ENCODE measurements around the gene ABLIM1.

Gene ABLIM1

DNA sequence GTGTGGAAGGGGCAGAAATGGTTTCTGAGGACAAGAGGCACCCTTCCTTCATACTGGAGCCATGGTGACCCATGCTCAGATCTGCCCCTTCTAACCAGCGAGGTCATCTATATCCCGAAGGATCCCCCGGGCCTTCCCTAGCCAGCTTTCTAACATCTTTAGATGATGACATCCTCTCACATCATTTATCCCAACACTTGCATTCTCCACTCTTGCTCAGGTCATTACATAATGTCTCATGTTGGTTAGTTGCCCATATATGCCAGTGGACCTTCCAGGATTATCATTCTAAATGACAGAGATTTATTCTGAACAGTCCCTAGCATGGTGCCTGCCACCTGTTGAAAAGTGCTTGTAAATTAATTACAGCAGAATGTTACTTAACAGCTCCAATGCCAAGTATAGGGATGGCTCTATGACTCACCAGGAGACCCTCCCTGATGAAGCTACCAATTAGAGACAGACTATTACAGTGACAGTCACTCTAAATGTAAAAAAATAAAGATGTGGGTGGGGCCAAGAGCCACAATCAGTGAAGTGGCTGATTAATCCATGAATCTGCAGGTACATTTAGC lies 22.6 kb upstream of the ABLIM1 start:
- no peak for DNase-seq (ENCODE audit: low spot score)

DNA sequence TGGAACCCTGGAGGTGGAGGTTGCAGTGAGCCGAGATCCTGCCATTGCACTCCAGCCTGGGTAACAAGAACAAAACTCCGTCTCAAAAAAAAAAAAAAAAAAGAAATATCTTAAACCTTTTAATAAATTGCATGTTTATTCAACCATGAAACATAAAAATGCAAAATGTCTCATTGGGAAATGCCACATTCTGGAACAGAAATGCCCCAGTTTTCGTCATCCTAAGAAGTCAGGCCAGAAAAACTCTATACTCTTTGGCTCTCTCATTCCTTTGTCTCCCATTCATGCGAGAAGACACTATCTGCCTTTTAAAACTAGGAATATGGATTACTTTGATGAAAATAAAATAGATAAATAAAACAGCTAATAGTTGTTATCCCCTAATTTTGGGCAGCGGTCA lies 21.5 kb upstream of the ABLIM1 start:
- DNase-seq (ENCODE audit: low spot score), result no peak

DNA sequence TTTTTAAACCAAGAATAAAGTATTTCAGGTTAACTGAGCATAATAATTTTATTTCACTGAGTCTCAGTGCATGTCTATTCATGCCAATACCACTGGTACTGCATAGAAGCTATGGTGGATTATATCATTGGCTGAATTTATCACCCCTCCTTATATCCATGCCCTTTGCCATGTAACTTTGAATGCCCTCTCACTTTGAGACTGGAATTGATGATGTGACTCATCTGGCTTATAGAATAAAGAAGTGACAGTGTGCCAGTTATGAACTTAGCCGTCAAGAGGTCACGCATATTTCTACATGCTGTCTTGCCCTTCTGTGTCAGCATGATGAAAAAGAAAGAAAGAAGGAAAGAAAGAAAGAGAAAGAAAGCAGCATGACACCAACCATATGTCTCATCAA lies 20.7 kb upstream of the ABLIM1 start:
- no peak for DNase-seq (ENCODE audit: low spot score)

DNA sequence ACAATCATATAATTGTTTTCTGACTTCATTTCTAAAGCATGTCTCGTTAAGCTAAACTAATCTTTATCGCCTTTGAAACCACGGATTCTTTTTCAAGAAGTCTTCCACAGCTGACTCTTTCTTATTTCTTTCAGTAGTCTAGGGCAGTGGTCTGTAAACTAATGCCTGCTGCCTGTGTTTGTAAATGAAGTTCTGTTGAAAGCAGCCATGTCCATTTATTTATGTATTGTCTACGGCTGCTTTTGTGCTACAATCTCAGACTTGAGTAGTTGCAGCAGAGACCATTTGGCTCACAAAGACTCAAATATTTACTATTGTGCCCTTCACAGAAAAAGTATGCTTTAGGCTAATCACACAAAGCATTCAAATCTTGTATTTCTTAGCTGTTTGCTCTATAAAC lies 20.3 kb upstream of the ABLIM1 start:
- DNase-seq (ENCODE audit: low spot score), result no peak

DNA sequence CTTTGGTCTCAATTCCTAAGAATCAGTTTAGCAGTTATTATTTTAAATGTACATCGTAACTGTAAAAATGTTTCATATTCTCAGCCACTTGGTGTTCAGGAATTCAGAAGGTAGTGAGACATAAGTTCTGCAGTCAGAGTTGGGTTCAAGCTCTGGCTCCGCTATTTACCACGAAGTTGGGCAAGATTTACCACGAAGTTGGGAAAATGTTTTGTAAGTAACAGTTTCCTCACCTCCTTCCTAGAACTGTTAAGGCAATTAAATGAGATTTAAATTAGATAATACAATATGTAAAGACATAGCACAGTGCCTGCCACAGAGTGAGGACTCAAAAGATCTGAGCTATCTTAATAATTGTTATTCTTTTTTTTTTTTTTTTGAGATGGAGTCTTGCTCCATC lies 16.3 kb upstream of the ABLIM1 start:
- DNase-seq (ENCODE audit: low spot score), result no peak

DNA sequence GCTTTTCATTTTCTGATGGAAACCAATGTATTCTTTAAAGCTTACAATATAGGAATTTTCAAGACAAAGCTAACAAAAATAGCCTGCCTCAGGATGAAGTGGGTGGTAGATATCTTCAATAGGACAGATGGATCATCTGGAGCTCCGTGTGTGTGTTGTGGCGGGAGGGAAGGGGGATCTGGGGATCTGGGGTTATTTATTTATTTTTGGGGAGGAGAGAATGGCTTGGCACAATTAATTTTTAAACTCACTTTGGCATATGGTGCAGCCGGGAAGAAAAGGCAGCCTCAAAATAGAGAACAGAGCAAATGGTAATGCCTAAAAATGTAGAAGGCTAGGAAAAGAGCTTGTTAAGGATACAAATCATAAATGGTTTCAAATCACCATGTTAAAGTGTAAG lies 11.6 kb upstream of the ABLIM1 start:
- no peak for DNase-seq (ENCODE audit: low spot score)

DNA sequence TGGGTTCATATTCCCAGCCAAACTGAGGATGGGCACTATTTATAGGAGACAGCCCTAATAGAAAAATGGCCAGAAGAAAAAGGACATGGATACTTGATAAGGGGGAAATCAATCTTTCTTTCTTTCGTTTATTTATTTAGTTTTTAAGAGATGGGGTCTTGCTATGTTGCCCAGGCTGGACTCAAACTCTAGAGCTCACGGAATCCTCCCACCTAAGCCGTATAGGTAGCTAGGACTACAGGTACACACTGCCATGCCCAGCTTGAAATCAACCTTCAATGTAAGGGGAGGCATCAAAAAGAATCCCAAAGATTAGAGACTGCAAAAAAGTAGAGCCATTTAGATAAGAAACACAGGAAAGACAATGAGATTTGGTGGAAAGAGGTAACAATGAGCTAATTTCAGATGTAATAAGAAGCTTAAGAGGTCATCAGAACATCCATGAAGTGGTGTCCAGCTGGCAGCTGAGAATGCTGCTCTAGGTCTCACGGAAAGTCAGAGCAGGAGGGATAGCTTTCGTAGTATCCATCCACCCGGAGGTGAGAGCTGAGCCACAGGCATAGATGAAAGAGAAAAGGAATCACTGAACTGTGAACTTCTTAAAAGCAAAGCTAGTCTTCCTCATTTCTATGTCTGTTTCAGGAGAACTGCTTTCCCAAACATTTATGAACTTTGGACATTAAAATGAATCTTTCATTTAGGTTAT lies 10.5 kb upstream of the ABLIM1 start:
- no peak for DNase-seq (ENCODE audit: low spot score)

DNA sequence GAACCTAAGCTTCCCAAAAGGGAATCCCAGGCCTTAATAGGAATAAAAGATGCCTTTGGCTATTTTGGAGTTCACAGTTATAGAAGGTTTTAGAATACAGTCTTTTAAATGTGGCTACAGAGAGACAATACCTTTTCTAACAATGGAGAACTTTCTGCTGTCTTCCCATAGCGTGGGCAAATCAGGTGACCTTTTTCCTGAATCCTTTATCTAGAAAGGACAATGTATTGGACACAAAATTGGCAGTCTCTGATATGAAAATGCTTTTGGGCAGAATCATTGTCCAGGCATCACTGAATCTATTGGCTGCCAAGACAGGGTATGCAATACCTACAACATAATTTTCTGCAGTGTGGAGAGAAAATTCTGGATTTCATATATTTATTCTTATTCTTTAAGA lies 7.8 kb upstream of the ABLIM1 start:
- no peak for DNase-seq (ENCODE audit: low spot score)

DNA sequence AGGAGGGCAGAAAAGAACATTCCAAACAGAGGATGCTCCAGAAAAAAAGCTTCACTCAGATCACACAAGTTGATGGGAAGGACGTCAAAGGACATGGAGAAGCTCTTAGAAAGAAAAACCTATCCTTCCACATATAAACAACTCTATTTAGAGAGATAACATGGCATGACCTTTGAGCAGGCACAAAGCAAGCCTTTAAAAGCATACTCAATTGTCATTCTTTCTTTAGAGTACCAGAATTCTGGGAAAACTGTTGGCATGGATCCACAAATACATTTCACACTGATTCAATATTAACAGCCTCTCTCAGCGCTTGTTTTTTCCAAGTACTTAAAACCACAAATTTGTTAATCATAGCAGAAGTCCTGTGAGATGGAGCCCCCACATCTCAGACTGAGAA lies 7.3 kb upstream of the ABLIM1 start:
- no peak for DNase-seq (ENCODE audit: low spot score)

DNA sequence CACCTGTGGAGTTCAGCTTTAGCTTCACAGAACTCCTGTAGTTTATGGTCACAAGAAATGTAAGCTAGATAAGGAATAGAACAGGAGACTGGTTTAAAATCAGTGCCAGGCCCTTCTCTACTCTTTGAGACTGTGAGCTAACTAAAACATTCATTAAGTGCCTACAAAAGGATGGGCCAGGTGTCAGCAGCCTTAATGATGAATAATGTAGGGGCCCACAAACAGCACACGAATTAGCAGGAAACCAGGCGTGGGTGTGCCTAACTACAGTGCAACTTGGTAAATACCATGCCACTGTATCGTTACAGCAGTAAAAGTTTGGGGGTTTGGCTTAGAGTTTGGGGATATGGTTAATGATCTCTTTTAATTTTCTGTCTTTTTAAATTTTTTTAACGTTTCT lies 6.1 kb upstream of the ABLIM1 start:
- DNase-seq (ENCODE audit: low spot score), result no peak

DNA sequence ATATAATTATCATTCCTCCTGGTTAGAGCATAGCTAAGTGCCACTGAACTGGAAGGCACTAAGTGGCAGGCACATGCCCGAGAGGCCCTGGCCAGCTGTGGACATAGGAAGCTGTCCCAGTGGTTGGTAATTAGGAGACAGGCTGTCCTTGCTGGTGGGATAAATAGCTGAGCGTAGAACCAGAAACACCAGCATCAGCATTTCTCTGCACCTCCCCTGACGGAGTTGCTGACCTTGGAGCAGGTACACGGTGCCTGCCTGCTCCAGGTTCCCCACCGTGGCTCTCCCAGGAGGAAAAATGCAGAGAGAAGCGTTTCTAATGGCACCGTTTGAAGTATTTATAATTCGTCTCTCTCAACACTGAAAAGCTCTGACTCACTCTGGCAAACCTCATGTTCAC lies 5.6 kb upstream of the ABLIM1 start:
- DNase-seq (ENCODE audit: low spot score), result no peak

DNA sequence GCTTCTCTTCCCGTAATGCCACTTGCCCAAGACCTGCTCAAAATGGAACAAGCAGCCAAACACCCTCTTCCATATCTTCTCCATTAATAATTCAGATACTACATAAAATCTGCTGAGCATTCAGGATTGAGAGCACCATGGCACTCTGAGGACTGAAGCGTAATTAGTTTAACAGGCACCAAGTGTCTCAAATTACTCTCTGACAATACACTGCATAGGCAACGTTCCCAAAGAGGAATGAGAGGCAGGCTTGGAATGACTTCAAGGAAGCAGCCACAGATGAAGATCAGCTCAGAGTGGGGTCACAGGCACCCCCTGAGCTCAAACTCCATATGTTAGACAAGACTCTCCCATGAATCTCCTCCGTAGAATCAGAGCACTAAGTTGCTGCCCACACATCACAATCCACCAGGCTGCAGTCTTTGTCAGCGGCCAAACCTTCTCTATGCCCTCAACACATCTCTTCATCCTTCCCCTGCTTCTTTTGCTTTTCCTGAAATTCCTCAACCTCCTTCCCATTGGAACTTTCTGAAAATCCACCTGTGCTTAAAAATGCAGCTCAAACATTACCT lies 4.7 kb upstream of the ABLIM1 start:
- no peak for DNase-seq (ENCODE audit: low spot score)

DNA sequence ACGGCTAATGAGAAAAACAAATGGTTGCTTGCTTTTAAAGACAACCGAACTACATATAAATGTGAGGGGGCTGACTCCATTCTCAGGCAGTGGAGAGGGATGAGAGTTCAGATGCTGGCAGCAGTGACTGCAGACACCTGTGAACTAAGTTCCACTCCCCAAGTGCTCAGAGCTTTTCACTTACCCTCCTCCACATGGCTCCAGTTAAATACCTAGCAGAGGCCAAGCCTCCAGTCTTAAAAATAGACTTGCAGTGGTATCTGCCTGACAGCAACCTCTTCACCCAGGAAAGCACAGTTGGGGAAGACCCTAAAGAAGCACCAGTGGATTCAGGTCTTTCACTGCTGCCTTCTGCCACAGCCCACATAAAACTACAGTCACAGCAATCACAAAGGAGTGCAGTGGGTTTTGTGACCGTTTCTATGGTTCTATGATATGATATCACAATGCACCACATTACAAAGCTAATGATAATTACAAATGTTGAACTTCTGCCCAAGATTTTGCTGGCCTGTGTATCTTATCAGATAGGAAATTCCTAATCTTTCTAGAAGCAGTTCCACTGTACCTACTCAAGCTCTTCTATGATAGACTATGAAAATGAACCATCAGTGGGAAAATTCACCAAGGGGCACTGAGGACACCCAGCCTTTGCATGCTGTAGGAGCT lies 3.3 kb upstream of the ABLIM1 start:
- DNase-seq (ENCODE audit: low spot score), result no peak

DNA sequence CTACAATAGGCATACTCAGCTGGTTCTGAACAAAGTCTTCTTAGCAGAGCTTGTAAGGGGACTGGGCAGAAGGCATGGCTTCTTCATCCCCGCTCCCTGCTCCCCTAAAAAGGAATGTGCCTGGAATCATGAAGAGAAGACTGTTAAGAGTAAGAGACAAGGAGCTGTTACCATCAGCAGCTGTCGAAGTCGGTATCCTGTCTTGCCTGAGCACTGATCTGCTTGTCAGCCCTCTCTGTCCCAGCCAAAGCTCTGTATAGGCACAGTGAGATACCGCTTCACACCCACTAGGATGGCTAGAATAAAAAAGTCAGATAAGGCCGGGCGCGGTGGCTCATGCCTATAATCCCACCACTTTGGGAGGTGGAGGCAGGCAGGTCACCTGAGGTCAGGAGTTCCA lies 2.4 kb downstream of the ABLIM1 start:
- DNase-seq (ENCODE audit: low spot score), result no peak

DNA sequence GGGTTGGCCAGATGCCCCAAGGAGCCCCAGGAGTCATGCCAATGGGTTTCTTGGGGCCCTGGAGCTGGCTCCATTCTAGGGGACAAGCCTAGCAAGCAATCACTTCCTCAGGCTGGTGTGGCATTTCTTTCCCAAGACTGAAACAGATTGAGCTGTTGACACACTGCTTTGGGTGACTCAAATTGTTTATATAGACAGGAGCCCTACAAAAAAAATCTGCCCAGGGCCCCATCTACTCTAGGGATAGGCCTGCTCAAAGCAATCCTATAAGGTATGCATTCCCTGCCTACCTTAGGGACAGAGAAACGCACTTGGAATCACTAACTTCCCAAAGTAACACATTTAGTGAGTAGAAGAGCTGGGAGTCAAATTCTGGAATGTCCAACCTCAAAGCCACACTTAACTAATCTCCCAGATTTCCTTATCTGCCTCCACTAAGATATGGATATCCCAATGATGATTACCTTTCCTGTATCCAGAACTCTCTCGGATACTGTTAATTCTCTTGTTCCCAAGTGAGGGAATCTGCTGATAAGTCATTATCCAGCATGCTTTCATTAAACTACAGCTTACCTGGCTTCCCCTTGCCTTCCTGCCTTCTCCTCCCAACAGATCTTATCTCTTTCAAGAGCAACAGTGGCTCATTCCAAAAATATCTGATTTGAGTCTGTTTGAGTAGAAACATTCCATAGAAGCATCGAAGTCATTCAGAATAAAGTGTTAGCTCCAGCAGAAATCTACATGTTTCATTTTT lies 3.1 kb downstream of the ABLIM1 start:
- DNase-seq (ENCODE audit: low spot score), result no peak

DNA sequence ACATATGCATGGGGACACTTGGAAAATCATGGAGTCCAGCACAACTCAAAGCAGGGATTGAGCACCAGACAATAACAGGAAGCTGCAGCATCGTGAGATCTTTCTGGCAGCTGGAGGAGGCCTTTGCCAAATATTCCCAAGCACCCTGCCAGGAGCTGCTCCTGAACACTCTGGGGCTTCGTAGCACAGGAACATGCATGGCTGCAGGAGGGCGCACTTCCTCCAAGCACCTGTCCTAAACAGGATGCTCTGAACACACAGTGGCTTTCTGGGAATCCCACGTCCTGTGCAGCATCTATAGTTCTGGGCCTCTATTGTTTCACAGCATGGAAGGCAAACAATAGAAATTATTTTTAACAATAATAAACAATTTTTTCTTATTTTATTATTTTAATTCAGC lies 4.1 kb downstream of the ABLIM1 start:
- DNase-seq (ENCODE audit: low spot score), result no peak

DNA sequence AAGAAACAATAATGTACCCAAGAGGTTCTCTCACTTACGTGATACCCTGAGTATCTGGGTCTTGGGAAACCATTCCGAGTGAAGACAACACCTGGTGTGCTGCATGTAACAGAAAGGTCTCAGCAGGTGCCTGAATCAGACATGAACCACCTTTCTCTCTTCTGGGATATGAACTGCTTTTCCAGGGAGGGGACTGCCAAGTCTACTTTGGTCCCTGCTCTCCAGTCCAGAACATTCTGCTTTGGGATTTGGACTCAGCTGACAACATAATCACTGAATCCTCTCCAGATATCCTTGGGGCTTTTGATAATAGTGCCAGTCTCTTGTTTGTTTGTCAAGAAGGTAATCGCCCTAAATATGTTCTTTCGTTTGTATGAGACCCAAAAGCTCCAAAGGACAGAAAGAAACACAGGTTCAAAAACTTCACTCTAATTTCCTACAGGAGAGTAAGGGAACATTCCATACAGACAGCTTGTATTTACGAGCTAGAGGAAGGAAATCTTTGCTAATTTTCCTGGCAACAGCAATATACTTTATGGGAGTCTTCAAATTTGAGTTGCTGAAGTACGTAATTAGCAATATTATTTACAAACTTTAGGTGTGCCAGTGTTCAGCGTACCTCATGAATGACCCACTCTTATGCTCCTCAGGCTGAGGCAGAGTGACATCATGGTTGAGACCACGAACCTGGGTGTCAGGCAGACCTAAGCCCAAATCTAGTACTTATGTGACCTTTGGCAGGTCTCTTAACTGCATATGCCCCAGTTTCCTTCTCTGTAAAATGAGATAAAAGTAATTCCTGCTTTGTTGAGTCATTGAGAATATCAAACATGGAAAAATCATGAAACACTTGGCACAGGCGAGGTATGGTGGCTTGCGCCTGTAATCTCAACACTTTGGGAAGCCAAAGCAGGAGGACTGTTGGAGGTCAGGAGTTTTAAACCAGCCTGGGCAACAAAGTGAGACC lies 5.4 kb downstream of the ABLIM1 start:
- no peak for DNase-seq (ENCODE audit: low spot score)

DNA sequence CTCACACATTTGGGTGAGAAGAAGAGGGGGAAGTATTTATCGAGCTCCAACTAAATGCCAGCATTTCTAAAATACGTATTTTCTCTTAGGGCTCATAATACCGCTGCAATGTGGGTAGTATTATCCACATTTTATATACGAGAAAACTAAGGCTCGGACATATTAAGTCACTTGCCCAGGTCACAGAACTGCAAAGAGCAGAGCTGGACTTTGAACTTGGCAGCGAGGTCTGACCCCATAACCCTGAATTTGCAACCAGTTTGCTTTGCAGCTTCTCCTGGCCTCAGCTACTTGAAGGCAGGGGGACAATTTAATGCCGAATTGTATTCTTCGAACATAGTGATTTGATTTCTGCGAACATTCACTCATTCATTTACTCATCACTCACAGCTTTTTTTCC lies 7.2 kb downstream of the ABLIM1 start:
- no peak for DNase-seq (ENCODE audit: low spot score)

DNA sequence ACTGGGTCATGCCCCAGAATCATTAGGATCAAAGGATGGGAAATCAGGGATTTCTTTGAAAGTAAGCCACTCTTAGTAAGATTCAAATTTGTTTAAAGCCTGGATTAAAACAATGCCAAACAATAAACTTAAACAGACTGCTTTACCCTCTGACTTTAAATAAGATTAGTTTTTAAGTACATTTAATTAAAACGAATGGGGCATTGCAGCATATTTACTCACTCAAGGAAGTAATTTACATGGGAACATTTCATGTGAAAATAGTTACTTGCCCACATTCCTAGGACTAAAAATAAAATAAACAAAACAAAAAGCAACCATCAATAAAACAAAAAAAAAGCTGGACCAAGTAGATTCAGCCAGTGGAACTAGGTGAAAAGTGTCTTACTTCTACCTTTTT lies 7.8 kb downstream of the ABLIM1 start:
- no peak for DNase-seq (ENCODE audit: low spot score)

DNA sequence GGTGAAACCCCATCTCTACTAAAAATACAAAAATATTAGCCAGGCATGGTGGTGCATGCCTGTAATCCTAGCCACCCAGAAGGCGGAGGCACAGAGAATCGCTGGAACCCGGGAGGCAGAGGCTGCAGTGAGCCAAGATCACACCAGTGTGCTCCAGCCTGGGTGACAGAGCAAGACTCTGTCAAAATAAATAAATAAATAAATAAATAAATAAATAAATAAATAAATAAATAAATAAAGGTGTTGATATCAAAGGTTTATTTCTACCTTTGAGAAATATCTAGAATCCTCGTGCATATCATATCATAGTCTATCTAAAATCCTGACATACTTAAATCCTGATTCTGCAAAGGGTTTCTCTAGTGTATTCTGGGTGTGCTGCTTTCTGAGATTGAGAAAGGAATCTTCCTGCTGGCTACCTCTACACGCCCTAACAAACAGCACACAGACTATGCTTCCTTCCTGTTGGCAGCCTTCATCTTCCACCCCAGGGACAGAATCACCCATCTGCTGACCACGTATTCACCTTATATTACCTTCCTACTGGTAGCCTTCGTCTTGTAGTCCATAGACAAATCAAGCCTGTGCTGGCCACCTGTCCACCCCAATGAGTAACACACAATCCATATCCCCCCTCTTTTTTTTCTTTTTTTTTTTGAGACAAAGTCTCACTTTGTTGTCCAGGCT lies 8.7 kb downstream of the ABLIM1 start:
- no peak for DNase-seq (ENCODE audit: low spot score)

DNA sequence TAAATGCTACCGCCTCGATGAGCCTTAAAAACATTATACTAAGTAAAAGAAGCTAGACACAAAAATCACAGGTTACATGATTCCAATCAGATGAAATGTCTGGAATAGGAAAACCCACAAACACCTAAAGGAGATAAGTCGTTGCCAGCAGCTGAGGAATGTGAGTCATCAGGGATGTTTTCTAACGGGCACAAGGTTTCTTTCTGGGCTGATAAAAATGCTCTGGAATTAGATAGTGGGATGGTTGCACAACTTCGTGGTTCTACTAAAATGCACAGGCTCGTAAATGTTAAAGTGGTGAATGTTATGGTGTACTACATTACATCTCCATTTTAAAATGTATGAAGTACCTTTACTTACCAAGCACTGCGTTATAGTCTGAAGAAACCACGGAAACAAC lies 9.7 kb downstream of the ABLIM1 start:
- DNase-seq (ENCODE audit: low spot score), result no peak
